ENCODE results near the gene NEMF.

The NEMF gene

GRCh38 chr14:49861699-49862088 is 9.1 kb upstream of the NEMF start:
- TF ChIP-seq, protein P1, sequence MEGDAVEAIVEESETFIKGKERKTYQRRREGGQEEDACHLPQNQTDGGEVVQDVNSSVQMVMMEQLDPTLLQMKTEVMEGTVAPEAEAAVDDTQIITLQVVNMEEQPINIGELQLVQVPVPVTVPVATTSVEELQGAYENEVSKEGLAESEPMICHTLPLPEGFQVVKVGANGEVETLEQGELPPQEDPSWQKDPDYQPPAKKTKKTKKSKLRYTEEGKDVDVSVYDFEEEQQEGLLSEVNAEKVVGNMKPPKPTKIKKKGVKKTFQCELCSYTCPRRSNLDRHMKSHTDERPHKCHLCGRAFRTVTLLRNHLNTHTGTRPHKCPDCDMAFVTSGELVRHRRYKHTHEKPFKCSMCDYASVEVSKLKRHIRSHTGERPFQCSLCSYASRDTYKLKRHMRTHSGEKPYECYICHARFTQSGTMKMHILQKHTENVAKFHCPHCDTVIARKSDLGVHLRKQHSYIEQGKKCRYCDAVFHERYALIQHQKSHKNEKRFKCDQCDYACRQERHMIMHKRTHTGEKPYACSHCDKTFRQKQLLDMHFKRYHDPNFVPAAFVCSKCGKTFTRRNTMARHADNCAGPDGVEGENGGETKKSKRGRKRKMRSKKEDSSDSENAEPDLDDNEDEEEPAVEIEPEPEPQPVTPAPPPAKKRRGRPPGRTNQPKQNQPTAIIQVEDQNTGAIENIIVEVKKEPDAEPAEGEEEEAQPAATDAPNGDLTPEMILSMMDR (IDR thresholded peaks at IDR 0.05; ENCODE audit: extremely low read depth, missing control alignments), result no peak
- DNase-seq (ENCODE audit: low spot score), result peak; percentile 32

GRCh38 chr14:49860988-49861698 is 8.6 kb upstream of the NEMF start:
- TF ChIP-seq, protein P1 (IDR thresholded peaks at IDR 0.05; ENCODE audit: extremely low read depth, missing control alignments), result no peak
- DNase-seq (ENCODE audit: low spot score), result no peak

- no peak for DNase-seq (ENCODE audit: low spot score)
- TF ChIP-seq, protein P1 (IDR thresholded peaks at IDR 0.05; ENCODE audit: extremely low read depth, missing control alignments), result no peak
Observed at GRCh38 chr14:49858383-49858782, 5.8 kb upstream of the NEMF start.

DNA sequence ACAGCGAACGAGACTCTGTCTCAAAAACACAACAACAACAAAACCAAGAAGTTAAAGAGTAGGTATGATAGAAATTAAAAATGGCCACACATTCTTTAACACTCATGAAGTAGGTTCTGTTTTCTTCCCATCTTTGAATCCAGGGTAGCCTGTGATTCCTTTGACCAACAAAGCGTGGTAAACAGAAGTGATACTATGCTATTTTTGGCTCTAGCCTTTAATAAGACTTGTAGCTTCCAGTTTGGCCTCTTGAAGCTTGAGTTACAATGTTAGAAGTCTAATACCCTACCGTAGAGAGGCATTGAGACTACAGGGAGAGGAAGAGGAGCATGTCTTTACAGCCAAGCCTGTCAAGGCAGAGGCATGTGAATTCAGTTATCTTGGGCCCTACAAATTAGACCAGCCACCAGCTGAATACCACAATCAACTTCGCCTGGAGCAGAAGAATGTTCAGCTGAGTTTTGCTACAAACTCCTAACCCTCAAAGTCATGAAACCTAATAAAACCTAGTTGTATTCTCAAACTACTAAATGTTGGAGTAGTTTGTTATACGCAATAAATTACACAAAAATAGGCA is 4.9 kb upstream of the NEMF start:
- DNase-seq (ENCODE audit: low spot score), result no peak

DNA sequence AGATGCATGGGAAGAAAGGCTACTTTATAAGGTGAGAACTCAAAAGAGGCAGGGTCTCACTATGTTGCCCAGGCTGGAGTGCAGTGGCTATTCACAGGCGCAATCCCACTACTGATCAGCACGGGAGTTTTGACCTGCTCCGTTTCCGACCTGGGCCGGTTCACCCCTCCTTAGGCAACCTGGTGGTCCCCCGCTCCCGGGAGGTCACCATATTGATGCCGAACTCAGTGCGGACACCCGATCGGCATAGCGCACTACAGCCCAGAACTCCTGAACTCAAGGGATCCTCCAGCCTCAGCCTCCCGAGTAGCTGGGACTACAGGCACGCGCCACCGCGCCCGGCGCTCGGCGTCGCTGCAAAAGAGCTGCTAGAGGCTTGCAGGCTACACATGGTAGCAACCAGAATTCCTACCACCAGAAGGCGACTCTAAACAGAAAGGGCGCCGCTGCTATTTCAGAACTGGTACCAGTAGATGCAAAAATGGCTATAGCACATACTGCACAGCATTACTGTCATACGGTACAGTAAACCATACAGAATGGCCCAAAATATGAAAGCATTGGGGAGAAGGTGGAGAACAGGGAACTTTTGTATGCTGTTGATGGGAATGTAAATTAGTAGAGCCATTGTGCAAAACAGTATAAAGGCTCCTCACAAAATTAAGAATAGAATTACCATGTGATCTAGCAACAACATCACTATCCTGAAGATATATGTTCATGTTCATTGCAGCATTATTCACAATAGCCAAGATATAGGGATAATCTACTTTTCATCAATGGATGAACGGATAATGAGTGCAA is 1.2 kb upstream of the NEMF start:
- peak; percentile 43 for DNase-seq (ENCODE audit: low spot score)
- TF ChIP-seq, protein P1 (IDR thresholded peaks at IDR 0.05; ENCODE audit: extremely low read depth, missing control alignments), result peak; percentile 46

More for the DNA sequence above, 4.9 kb upstream of the NEMF start:
- TF ChIP-seq, protein P1 (IDR thresholded peaks at IDR 0.05; ENCODE audit: extremely low read depth, missing control alignments), result no peak

GRCh38 chr14:49853158-49853477 is 530 bp upstream of the NEMF start:
- DNase-seq (ENCODE audit: low spot score), result no peak
- TF ChIP-seq, protein P1 (IDR thresholded peaks at IDR 0.05; ENCODE audit: extremely low read depth, missing control alignments), result no peak

GRCh38 chr14:49851813-49852212 is 775 bp downstream of the NEMF start:
- TF ChIP-seq, protein P1 (IDR thresholded peaks at IDR 0.05; ENCODE audit: extremely low read depth, missing control alignments), result no peak
- DNase-seq (ENCODE audit: low spot score), result no peak
